HUES64 (cell line): ENCODE measurements around the gene GNB2. TPM values are rescaled to one million over a fixed set of nuclear protein-coding genes. Genes with fewer than 3 reads are reported as not detected.

Experiments
- H3K27ac ChIP-seq: 2 replicates; pipeline ENCODE4 v1.7.0; 2013; ENCODE audit warnings: low read depth, low read length, inconsistent platforms
- H3K27me3 ChIP-seq: 2 replicates; pipeline ENCODE4 v1.6.1; 2013; ENCODE audit warnings: mild to moderate bottlenecking, low read length; ENCODE audit not compliant: insufficient read depth
- H3K36me3 ChIP-seq: 2 replicates; pipeline ENCODE4 v1.6.1; 2013; ENCODE audit warnings: mild to moderate bottlenecking, low read length; ENCODE audit not compliant: insufficient read depth
- H3K4me1 ChIP-seq: 2 replicates; pipeline ENCODE4 v1.6.1; 2013; ENCODE audit warnings: mild to moderate bottlenecking, low read length, moderate library complexity; ENCODE audit not compliant: insufficient read depth
- H3K4me3 ChIP-seq: 2 replicates; pipeline ENCODE4 v1.5.1; 2013; ENCODE audit warnings: mild to moderate bottlenecking, low read length, moderate library complexity
- H3K9ac ChIP-seq: 2 replicates; pipeline ENCODE4 v1.6.1; 2013; ENCODE audit warnings: mild to moderate bottlenecking, low read depth, low read length
- H3K9me3 ChIP-seq: 2 replicates; pipeline ENCODE4 v1.6.1; 2013; ENCODE audit warnings: low read depth, low read length; ENCODE audit not compliant: insufficient read depth
- WGBS: fragments of 150-250, 120-280 bp; methylation state at CpG from one replicate; pipeline ENCODE4 v1.1.7; 2013; ENCODE audit warnings: missing lambda C conversion rate; 5-methylcytosine and 5-hydroxymethylcytosine counted together
- polyA plus RNA-seq, 2 experiments: library from polyadenylated mRNA; stranded (reverse); fragments of 50-300 nt; gene quantifications; one replicate each; pipeline ENCODE4 v1.2.3, GENCODE V29; 2013

GNB2 gene
- polyA plus RNA-seq (2013, experiment 1 of 2) = 101 TPM
- 107 TPM for polyA plus RNA-seq (2013, experiment 2 of 2)

- Histone ChIP-seq H3K36me3 (peaks cover 19% of the 10 kb centered on the region), H3K9ac (peak within 1 kb of the TSS; percentile 91), H3K27ac (peak within 1 kb of the TSS; percentile 93), H3K9me3 (no peaks in the 10 kb centered on the region), H3K27me3 (peaks cover 6% of the 10 kb centered on the region; the same call in 1 of the 2 replicates), H3K4me3 (peak within 1 kb of the TSS; percentile 83), H3K4me1 (no peaks in the 10 kb centered on the region; the same call in 1 of the 2 replicates)
- WGBS = under 1% methylated on average over 65 of the region's 65 CpGs
Observed at GRCh38 chr7:100673302-100673941, at the start of gene GNB2. GNB2 (plus strand) TSS chr7:100673740; CDS start chr7:100676266, 2,526 bp downstream.

- H3K9ac ChIP-seq = no peak overlapping the region
- H3K36me3 ChIP-seq = no peaks in the 10 kb centered on the region
- WGBS = 90% methylated on average over 15 of the region's 15 CpGs
- no peak overlapping the region for H3K4me3 ChIP-seq
- peaks cover 14% of the 10 kb centered on the region for H3K27me3 ChIP-seq
- no peak overlapping the region for H3K27ac ChIP-seq
- no peaks in the 10 kb centered on the region for H3K9me3 ChIP-seq
- H3K4me1 ChIP-seq = no peaks in the 10 kb centered on the region
Observed at GRCh38 chr7:100623951-100624824, 49.4 kb upstream of the GNB2 start.

GRCh38 chr7:100626055-100626454 lies 47.5 kb upstream of the GNB2 start:
- WGBS = 18% methylated on average over 3 of the region's 3 CpGs
- Histone ChIP-seq H3K27me3 (peaks cover 14% of the 10 kb centered on the region), H3K9ac (no peak overlapping the region), H3K4me3 (peak overlapping the region; percentile 39), H3K27ac (no peak overlapping the region), H3K4me1 (no peaks in the 10 kb centered on the region), H3K36me3 (no peaks in the 10 kb centered on the region), H3K9me3 (no peaks in the 10 kb centered on the region)

- Histone ChIP-seq H3K27me3 (peaks cover 18% of the 10 kb centered on the region), H3K9me3 (no peaks in the 10 kb centered on the region), H3K27ac (no peak overlapping the region), H3K9ac (peak overlapping the region; percentile 56; the same call in 1 of the 2 replicates), H3K36me3 (no peaks in the 10 kb centered on the region), H3K4me1 (no peaks in the 10 kb centered on the region), H3K4me3 (peak overlapping the region; percentile 39)
- 6% methylated on average over 37 of the region's 37 CpGs for WGBS
Observed at GRCh38 chr7:100626530-100627237, 46.9 kb upstream of the GNB2 start.

GRCh38 chr7:100627238-100627549 lies 46.3 kb upstream of the GNB2 start:
- H3K9ac ChIP-seq = no peak overlapping the region
- 92% methylated on average over 21 of the region's 21 CpGs for WGBS
- H3K36me3 ChIP-seq = no peaks in the 10 kb centered on the region
- H3K9me3 ChIP-seq = no peaks in the 10 kb centered on the region
- peak overlapping the region; percentile 39; the same call in 1 of the 2 replicates for H3K4me3 ChIP-seq
- H3K4me1 ChIP-seq = no peaks in the 10 kb centered on the region
- H3K27me3 ChIP-seq = peaks cover 23% of the 10 kb centered on the region
- no peak overlapping the region for H3K27ac ChIP-seq

- Histone ChIP-seq H3K4me1 (no peaks in the 10 kb centered on the region), H3K9me3 (no peaks in the 10 kb centered on the region), H3K27ac (no peak overlapping the region), H3K27me3 (peaks cover 39% of the 10 kb centered on the region), H3K36me3 (no peaks in the 10 kb centered on the region), H3K4me3 (no peak overlapping the region), H3K9ac (no peak overlapping the region)
- WGBS = 60% methylated on average over 11 of the region's 11 CpGs
Observed at GRCh38 chr7:100629117-100629716, 44.3 kb upstream of the GNB2 start.

- no peaks in the 10 kb centered on the region for H3K9me3 ChIP-seq
- no peaks in the 10 kb centered on the region for H3K36me3 ChIP-seq
- H3K27ac ChIP-seq = no peak overlapping the region
- no peak overlapping the region for H3K9ac ChIP-seq
- peaks cover 39% of the 10 kb centered on the region for H3K27me3 ChIP-seq
- no peak overlapping the region for H3K4me3 ChIP-seq
- H3K4me1 ChIP-seq = no peaks in the 10 kb centered on the region
- WGBS = 80% methylated on average over 4 of the region's 4 CpGs
Observed at GRCh38 chr7:100630066-100630465, 43.5 kb upstream of the GNB2 start.

GRCh38 chr7:100632951-100633717 lies 40.4 kb upstream of the GNB2 start:
- peaks cover 25% of the 10 kb centered on the region for H3K27me3 ChIP-seq
- 2% methylated on average over 72 of the region's 72 CpGs for WGBS
- no peaks in the 10 kb centered on the region for H3K36me3 ChIP-seq
- H3K4me3 ChIP-seq = peak overlapping the region; percentile 63
- peak overlapping the region; percentile 37; the same call in 1 of the 2 replicates for H3K9ac ChIP-seq
- H3K27ac ChIP-seq = no peak overlapping the region
- H3K9me3 ChIP-seq = no peaks in the 10 kb centered on the region
- H3K4me1 ChIP-seq = no peaks in the 10 kb centered on the region

GRCh38 chr7:100639995-100640516 lies 33.5 kb upstream of the GNB2 start:
- no peaks in the 10 kb centered on the region for H3K9me3 ChIP-seq
- 78% methylated on average over 17 of the region's 17 CpGs for WGBS

More at GRCh38 chr7:100639995-100640516, 33.5 kb upstream of the GNB2 start:
- no peak overlapping the region for H3K4me3 ChIP-seq
- H3K36me3 ChIP-seq = no peaks in the 10 kb centered on the region
- H3K9ac ChIP-seq = no peak overlapping the region
- H3K4me1 ChIP-seq = no peaks in the 10 kb centered on the region
- H3K27ac ChIP-seq = no peak overlapping the region
- no peaks in the 10 kb centered on the region for H3K27me3 ChIP-seq
